NB4 (cell line): ENCODE data around the gene HTR6.

Source experiments
- DNase-seq: peaks from one replicate; pipeline ENCODE4 v3.0.0; 2010; ENCODE audit warnings: low read depth
- H3K4me3 ChIP-seq: one replicate; pipeline ENCODE4 v1.5.1; 2011; ENCODE audit warnings: mild to moderate bottlenecking, low read depth, low read length, moderate library complexity
- MYC ChIP-seq: IDR thresholded peaks from 2 replicates; pipeline ENCODE4 v1.6.1; 2011; ENCODE audit warnings: low read depth, low read length
- POLR2A ChIP-seq: IDR thresholded peaks from 2 replicates; pipeline ENCODE4 v1.6.1; 2011; ENCODE audit warnings: mild to moderate bottlenecking; ENCODE audit not compliant: insufficient read length; ENCODE audit errors: extremely low read depth
- TF ChIP-seq, protein P1 (sequence below): IDR thresholded peaks from one replicate; pipeline ENCODE4 v1.5.1; 2012; ENCODE audit warnings: low read depth, low read length
- TF ChIP-seq, protein P2 (sequence below): IDR thresholded peaks from 2 replicates; pipeline ENCODE4 v1.6.1; 2011; ENCODE audit warnings: low read depth, low read length

The HTR6 gene

DNA sequence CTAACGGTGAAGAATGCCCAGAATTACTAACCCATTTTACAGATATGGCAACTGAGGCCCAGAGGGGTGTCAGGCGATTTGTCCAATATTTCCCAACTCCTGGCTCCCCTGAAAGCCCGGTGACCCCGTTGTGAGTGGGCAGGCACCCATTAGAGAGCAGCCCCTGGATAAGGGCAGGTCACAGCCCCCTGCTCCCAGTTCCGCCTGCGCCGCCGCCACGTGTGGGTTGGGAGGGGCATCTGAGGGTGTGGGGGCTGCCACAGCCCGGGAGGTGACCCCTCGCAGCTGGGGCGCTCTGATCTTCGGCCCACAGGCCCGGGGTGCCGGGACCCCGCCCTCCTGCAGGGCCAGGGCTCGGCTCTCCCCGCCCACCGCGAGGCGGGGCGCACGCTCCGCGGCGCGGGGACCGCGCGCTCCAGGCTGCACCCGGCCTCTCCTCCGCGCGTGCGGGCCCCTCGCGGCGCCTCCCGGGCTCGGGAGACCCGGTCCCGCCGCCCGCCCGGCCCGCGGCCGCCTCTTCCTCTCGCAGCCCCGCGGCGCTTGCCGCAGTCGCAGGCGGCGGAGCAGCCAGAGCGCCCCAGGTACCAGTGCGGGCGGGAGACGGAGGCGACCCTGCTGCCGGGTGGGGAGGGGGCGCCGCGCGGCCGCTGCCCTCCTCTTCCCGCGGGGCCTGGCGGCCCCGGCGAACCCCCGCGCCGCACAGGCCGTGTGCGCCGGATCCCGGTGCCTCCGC lies at the start of gene HTR6:
Gene HTR6, plus strand, starts transcription at position 423 of the 733 bp plus-strand sequence. CDS start 879 bp downstream, outside the sequence.
- no peak for DNase-seq
- TF ChIP-seq MYC (no peak), POLR2A (no peak)
- TF ChIP-seq, protein P1, sequence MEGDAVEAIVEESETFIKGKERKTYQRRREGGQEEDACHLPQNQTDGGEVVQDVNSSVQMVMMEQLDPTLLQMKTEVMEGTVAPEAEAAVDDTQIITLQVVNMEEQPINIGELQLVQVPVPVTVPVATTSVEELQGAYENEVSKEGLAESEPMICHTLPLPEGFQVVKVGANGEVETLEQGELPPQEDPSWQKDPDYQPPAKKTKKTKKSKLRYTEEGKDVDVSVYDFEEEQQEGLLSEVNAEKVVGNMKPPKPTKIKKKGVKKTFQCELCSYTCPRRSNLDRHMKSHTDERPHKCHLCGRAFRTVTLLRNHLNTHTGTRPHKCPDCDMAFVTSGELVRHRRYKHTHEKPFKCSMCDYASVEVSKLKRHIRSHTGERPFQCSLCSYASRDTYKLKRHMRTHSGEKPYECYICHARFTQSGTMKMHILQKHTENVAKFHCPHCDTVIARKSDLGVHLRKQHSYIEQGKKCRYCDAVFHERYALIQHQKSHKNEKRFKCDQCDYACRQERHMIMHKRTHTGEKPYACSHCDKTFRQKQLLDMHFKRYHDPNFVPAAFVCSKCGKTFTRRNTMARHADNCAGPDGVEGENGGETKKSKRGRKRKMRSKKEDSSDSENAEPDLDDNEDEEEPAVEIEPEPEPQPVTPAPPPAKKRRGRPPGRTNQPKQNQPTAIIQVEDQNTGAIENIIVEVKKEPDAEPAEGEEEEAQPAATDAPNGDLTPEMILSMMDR = no peak
- TF ChIP-seq, protein P2, sequence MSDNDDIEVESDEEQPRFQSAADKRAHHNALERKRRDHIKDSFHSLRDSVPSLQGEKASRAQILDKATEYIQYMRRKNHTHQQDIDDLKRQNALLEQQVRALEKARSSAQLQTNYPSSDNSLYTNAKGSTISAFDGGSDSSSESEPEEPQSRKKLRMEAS = no peak
- H3K4me3 ChIP-seq = no peak within 1 kb of the TSS

DNA sequence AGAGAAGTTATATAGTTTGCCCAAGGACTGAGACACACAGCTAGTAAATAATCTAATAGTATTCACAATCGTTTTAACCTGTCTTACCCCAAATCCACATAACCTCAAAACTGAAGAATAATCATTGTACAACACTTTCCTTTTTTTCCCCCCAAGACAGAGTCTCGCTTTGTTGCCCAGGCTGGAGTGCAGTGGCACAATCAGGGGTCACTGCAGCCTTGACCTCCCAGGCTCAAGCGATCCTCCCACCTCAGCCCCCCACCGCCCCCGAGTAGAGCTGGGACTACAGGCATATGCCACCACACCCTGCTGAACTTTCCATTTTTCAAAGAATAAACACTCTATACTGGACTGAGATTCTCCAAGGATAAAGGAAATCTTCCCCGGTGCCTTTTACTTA lies 49.2 kb upstream of the HTR6 start:
- TF ChIP-seq, protein P2 = no peak
- no peak for TF ChIP-seq POLR2A
- TF ChIP-seq, protein P1 = no peak
- DNase-seq = no peak
- no peak overlapping the region for H3K4me3 ChIP-seq

DNA sequence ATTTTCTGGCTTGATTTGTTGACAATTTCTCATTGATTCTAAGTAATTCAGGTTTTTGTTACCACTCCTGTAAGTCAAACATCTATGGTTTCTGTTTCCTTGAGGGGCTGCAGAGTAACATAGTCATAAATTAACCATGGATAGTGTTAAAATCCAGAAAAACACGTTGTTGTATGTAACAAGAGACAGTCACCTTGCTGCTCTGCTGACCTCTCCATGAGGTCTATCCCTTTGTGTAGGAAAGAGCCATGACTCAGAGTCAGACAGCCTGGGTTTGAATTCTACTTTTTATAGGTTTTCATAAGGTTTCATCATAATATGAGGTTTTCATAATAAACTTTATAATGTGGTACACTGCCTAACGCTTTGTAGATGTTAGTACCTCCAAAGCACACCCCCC lies 48.2 kb upstream of the HTR6 start:
- no peak overlapping the region for H3K4me3 ChIP-seq
- no peak for DNase-seq
- TF ChIP-seq POLR2A (no peak), MYC (no peak)
- TF ChIP-seq, protein P2 = no peak

DNA sequence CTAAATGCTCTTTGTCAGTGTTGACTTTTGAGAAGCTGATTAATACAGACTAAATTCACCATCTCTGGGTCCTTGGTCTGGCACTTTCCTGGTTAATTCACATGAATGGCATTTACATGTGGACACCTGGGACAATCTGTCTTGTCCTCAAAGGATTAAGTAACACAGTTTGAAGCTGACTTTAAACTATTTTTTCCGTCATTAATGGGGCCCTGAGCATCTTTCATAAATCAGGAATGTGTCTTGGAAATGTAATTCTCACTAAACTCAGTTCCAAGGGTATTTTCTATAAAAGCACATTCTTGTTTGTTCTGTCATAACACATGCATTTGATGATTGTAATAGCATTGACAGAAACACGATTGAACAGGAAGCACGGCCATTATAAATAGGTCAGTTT lies 47.3 kb upstream of the HTR6 start:
- no peak overlapping the region for H3K4me3 ChIP-seq
- TF ChIP-seq MYC = no peak
- no peak for DNase-seq

DNA sequence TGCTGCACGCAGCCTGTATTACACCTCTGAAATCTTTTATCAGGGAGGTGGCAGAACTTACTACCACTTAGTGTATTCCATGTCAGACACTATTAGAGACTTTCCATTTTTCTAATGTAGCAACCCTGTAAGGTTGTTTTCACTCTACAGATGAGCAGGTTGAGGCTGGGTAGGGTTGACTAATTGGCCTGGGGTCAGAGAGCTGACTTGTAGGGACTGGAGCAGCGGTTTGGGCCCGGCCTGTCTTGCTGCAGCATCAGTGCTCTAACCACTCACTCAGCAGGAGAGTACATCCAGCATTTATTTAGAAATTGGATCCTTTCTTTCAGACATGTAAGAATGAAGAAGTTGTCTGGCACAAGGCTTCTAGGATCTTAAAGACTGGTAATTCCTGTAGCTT lies 46.2 kb upstream of the HTR6 start:
- DNase-seq = no peak
- TF ChIP-seq, protein P2 = no peak
- TF ChIP-seq POLR2A (no peak), MYC (no peak)
- TF ChIP-seq, protein P1 = no peak
- no peak overlapping the region for H3K4me3 ChIP-seq

DNA sequence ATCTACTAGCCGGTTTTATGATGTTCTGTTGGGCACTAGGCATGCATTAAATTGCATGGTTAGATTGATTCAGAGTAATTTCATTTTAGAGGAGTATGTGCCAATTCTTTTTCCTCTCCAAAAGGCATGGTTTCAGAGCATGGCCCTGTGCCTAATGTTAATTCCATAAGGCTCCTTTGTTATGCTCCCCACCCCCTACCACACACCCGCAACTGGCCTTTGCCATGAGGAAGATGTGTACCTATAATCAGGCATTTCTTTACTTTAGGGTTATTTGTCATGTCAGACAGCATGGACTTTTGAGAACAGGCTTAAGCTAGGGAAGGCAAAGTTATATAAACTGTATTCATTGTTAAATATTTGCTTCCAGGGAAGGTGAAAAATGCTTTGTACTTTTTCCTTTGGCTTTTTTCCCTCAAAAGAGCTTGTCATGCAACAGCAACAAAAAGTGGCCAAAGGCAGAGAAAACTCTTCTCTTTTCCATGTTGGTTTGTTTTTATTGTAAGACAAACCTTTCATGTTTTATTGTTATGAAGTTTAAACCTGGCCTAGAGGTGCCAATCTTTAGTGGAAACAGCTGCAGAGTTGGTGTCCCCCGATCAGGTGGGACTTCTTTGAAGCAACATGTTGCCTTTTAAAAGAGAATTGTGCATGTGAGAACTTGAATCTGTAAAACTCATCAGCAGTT lies 44.8 kb upstream of the HTR6 start:
- no peak for DNase-seq

DNA sequence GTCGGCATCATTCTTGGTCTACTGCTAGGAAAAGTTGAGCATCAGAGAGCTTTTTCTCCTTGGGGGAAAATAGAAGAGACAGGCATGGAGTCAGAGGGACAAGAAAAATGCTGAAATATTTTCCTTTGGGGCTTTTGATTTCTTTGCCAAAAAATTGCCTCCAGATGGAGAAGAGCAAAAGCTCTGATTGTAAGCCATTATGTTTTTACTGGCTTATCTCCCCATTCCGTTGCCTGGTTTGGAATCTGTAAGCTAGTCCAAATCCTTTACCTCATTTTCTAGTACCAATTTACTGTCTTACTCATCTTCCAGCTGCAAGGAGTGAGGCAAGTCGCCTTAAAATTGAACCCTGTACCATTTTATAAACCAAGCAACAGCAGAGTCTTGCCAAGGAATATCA lies 43.9 kb upstream of the HTR6 start:
- no peak for DNase-seq
- no peak overlapping the region for H3K4me3 ChIP-seq
- TF ChIP-seq MYC (no peak), POLR2A (no peak)
- TF ChIP-seq, protein P1 = no peak
- TF ChIP-seq, protein P2 = no peak

More for the DNA sequence above, 44.8 kb upstream of the HTR6 start:
- no peak overlapping the region for H3K4me3 ChIP-seq
- TF ChIP-seq, protein P2 = no peak
- TF ChIP-seq MYC = no peak
